GDM1 (cell line): ENCODE measurements around the gene ABCD3.
"Not testable (repeated sequence)": the region's sequence is repeated elsewhere in the genome, so short reads cannot be mapped to it uniquely, and the experiment has no call there.

Experiments
- DNase-seq: peaks from one replicate; lab custom pipeline; 2025; lab: John Stamatoyannopoulos, UW

The ABCD3 gene

GRCh38 chr1:94416901-94417727 is 1.1 kb upstream of the ABCD3 start:
- DNase-seq = no peak

- no peak for DNase-seq
These were observed 536 bp upstream of the ABCD3 start for GRCh38 chr1:94417728-94417977.

DNA sequence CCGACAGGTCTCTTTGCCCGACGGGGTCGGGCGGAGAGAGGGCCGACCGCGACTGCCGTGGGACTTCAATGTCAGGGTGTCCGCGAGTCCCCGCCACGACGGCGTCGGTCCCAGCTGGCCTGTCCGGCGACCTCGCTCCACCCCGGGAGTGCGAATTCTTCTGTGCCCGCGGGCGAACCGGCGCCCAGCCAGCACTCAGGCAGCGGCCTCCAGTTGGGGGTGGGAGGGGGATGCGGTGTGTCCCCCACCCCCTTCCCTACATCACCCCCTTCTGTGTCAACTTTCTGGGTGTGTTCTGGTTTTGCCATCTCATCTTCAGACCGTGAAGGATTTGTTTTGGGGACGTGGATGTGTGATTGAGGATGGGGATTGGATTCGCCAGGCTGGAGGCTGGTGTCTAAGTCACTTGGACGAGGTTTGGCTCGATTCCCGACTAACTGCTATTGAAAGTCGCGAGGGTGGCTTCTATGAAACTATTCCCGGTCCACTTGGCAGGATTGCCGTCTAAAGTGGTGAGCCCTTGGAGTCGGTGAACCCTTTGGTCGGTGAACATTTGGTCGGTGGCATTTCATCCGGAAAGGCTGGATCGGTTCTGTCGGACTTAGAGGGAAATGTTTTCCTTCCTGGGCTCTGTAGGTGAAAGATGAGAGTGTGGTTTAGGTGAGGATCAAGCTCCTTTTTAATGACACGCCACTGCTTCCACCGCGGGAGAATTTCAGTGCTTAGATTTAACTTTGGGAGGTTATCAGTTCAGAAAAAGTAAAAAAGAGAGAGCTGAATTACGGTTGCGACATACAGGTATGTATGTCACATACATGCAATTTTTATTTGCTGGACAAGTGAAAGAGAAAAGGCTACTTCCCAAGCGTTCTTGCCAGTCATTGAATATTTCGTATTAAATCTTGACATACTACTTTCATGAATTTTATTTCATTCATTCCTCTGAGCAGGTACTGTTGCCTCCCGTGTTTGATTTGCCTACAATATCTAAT is 771 bp downstream of the ABCD3 start:
- no peak for DNase-seq

GRCh38 chr1:94422115-94422820 is 4.1 kb downstream of the ABCD3 start:
- DNase-seq = no peak

GRCh38 chr1:94425821-94426484 is 7.8 kb downstream of the ABCD3 start:
- no peak for DNase-seq

GRCh38 chr1:94426485-94426870 is 8.3 kb downstream of the ABCD3 start:
- not testable (repeated sequence) for DNase-seq

DNA sequence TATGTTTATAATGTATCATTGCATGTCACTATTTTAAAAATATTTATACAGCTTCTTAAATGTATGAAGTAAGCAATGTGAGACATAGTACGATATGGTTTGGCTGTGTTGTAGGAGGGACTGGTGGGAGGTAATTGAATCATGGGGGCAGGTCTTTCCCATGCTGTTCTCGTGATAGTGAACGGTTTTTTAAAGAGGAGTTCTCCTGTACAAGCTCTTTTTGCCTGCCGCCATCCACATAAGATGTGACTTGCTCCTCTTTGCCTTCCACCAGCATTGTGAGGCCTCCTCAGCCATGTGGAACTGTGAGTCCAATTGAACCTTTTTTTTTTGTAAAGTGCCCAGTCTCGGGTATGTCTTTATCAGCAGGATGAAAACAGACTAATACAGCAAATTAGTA is 10.3 kb downstream of the ABCD3 start:
- no peak for DNase-seq

DNA sequence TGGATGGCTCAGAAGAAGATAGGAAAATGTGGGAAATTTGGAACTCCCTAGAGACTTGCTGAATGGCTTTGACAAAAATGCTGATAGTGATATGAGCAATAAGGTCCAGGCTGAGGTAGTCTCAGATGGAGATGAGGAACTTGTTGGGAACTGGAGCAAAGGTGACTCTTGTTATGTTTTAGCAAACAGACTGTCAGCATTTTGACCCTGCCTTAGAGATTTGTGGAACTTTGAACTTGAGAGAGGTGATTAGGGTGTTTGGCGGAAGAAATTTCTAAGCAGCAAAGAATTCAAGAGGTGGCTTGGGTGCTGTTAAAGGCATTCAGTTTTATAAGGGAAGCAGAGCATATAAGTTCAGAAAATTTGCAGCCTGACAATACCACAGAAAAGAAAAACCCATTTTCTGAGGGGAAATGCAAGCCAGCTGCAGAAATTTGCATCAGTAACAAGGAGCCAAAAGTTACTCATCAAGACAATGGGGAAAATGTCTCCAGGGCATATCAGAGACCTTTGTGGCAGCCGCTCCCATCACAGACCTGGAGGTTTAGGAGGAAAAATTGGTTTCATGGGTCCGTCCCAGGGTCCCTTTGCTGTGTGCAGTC is 10.8 kb downstream of the ABCD3 start:
- DNase-seq = not testable (repeated sequence)

DNA sequence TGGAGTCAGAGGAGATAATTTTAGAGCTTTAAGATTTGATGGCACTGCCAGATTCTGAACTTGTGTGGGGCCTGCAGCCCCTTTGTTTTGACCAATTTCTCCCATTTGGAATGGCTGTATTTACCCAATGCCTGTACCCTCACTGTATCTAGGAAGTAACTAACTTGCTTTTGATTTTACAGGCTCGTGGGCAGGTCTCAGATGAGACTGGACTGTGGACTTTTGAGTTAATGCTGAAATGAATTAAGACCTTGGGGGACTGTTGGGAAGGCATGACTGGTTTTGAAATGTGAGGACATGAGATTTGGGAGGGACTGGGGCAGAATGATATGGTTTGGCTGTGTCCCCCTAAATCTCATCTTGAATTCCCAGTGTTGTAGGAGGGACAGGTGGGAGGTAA is 11.9 kb downstream of the ABCD3 start:
- DNase-seq = not testable (repeated sequence)

GRCh38 chr1:94433866-94434265 is 15.7 kb downstream of the ABCD3 start:
- no peak for DNase-seq

DNA sequence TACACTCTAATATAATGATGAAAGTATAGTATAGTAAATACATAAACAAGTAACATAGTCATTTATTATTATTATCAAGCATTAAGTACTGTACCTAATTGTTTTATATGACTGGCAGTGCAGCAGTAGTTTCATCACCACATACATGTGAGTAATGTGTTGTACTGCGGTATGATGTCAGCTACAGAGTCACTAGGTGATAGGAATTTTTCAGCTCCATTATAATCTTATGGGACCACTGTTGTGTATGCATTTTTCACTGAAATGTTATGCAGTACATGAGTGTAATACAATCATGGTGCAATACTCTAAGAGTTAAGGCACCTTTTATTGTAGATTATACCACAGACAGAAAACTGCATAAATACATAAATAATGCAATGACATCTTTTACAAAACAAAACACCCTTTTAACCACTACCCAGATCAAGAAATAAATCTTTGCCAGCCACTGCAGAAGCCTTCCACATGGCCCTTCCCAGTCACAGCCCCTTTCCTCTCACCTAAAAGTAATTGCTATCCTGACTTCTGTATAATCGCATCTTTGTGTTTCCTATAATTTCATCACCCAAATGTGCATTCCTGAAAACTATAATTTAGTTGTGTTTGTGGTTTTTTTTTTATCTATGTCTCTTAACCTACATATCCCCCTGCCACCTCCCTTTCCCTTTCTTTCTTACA is 16.3 kb downstream of the ABCD3 start:
- no peak for DNase-seq

DNA sequence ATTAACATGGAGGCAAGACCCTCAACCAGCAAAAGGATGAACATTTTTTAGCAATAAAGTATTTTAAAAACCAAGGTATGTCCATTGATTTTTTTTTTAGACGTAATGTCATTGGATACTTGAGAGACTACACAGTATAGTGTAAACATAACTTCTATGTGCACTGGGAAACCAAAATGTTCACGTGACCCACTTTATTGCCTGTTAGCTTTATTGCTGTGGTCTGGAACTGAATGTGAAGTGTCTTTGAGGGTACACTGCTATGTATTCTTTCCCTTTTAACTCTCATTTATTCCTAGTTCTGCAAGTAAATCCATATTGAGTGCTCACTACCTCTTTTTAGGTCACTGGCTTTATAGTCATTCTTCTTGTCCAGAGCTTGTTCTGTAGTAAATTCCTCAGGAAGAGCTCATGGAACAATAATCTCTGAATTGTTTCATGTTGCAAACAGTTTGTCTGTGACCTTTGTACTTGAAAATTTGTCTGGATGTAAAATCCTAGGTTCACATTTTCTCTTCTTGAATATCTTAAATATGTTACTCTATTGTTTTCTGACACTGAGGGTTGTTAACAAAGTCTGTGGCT is 20.6 kb downstream of the ABCD3 start:
- no peak for DNase-seq

GRCh38 chr1:94440088-94440487 is 21.9 kb downstream of the ABCD3 start:
- DNase-seq = no peak

GRCh38 chr1:94443067-94443466 is 24.9 kb downstream of the ABCD3 start:
- DNase-seq = not testable (repeated sequence)

GRCh38 chr1:94444819-94445218 is 26.6 kb downstream of the ABCD3 start:
- DNase-seq = not testable (repeated sequence)

DNA sequence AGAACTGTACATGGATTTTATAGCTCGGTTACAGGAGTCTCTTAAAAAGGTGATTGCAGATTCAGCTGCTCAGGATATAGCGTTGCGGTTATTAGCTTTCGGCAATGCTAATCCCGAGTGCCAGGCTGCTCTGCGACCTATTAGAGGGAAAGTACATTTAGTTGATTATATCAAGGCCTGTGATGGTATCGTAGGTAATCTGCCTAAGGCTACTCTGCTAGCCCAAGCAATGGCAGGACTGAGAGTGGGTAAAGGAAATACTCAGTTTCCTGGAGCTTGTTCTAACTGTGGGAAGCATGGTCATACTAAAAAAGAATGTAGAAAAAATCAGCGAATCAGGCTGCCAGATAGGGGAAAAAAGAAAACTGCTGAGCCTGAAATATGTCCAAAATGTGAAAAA is 27.5 kb downstream of the ABCD3 start:
- DNase-seq = not testable (repeated sequence)

- DNase-seq = not testable (repeated sequence)
These were observed 28.0 kb downstream of the ABCD3 start for GRCh38 chr1:94446177-94446576.

- DNase-seq = not testable (repeated sequence)
These were observed 30.6 kb downstream of the ABCD3 start for GRCh38 chr1:94448741-94449140.

- DNase-seq = no peak
These were observed 38.5 kb downstream of the ABCD3 start for GRCh38 chr1:94456736-94457135.

DNA sequence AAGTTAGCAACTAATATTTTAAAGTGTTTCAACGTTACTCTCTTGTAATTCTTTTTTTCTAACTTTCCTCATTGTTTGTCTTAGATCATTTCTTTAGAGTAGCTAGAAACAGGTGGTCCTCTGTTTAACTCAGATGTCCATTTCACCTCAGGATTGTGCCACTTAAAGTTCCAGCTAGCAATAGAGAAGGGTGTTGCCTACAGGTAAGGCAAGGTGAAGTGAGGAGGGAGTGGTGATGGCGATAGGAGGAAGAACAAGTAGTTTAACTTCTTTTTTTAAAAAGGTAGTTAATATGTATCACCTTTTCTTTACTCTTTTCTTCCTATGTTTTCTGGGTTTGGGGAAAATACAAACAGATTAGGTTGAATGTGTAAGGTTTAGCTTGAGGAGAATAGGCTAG is 44.4 kb downstream of the ABCD3 start:
- no peak for DNase-seq
